ENCODE measurements around the gene PRPS1.

Gene PRPS1

GRCh38 chrX:107597264-107597663, 31.0 kb upstream of the PRPS1 start:
- TF ChIP-seq TAF1 (IDR thresholded peaks at IDR 0.05; ENCODE audit: borderline replicate concordance, insufficient read depth, low read length) (no peak), REST (IDR thresholded peaks at IDR 0.05; ENCODE audit: insufficient read depth in 1 of 2, low read depth in 2 of 2, low read length in 2 of 2) (no peak), FOXP2 (optimal IDR thresholded peaks at IDR 0.05; ENCODE audit: borderline replicate concordance, extremely low read depth, extremely low read length, insufficient read depth) (no peak), SIN3A (IDR thresholded peaks at IDR 0.05; ENCODE audit: borderline replicate concordance, insufficient read depth, low read length) (no peak), POLR2AphosphoS5 (IDR thresholded peaks at IDR 0.05; ENCODE audit: low read depth, low read length) (no peak)

GRCh38 chrX:107597791-107598190, 30.5 kb upstream of the PRPS1 start:
- TF ChIP-seq TAF1 (IDR thresholded peaks at IDR 0.05; ENCODE audit: borderline replicate concordance, insufficient read depth, low read length) (no peak), SIN3A (IDR thresholded peaks at IDR 0.05; ENCODE audit: borderline replicate concordance, insufficient read depth, low read length) (no peak), REST (IDR thresholded peaks at IDR 0.05; ENCODE audit: insufficient read depth in 1 of 2, low read depth in 2 of 2, low read length in 2 of 2) (no peak), FOXP2 (optimal IDR thresholded peaks at IDR 0.05; ENCODE audit: borderline replicate concordance, extremely low read depth, extremely low read length, insufficient read depth) (no peak), POLR2AphosphoS5 (IDR thresholded peaks at IDR 0.05; ENCODE audit: low read depth, low read length) (no peak)

- TF ChIP-seq FOXP2 (optimal IDR thresholded peaks at IDR 0.05; ENCODE audit: borderline replicate concordance, extremely low read depth, extremely low read length, insufficient read depth) (no peak), TAF1 (IDR thresholded peaks at IDR 0.05; ENCODE audit: borderline replicate concordance, insufficient read depth, low read length) (no peak), SIN3A (IDR thresholded peaks at IDR 0.05; ENCODE audit: borderline replicate concordance, insufficient read depth, low read length) (no peak), REST (IDR thresholded peaks at IDR 0.05; ENCODE audit: insufficient read depth in 1 of 2, low read depth in 2 of 2, low read length in 2 of 2) (no peak), POLR2AphosphoS5 (IDR thresholded peaks at IDR 0.05; ENCODE audit: low read depth, low read length) (no peak)
Measured at GRCh38 chrX:107599450-107599861, 28.9 kb upstream of the PRPS1 start.

GRCh38 chrX:107600366-107600765, 27.9 kb upstream of the PRPS1 start:
- TF ChIP-seq TAF1 (IDR thresholded peaks at IDR 0.05; ENCODE audit: borderline replicate concordance, insufficient read depth, low read length): no peak
- no peak for TF ChIP-seq SIN3A (IDR thresholded peaks at IDR 0.05; ENCODE audit: borderline replicate concordance, insufficient read depth, low read length)
- TF ChIP-seq FOXP2 (optimal IDR thresholded peaks at IDR 0.05; ENCODE audit: borderline replicate concordance, extremely low read depth, extremely low read length, insufficient read depth): no peak
- TF ChIP-seq REST (IDR thresholded peaks at IDR 0.05; ENCODE audit: insufficient read depth in 1 of 2, low read depth in 2 of 2, low read length in 2 of 2): no peak
- no peak for TF ChIP-seq POLR2AphosphoS5 (IDR thresholded peaks at IDR 0.05; ENCODE audit: low read depth, low read length)

- TF ChIP-seq REST (IDR thresholded peaks at IDR 0.05; ENCODE audit: insufficient read depth in 1 of 2, low read depth in 2 of 2, low read length in 2 of 2) (no peak), POLR2AphosphoS5 (IDR thresholded peaks at IDR 0.05; ENCODE audit: low read depth, low read length) (no peak), SIN3A (IDR thresholded peaks at IDR 0.05; ENCODE audit: borderline replicate concordance, insufficient read depth, low read length) (no peak), TAF1 (IDR thresholded peaks at IDR 0.05; ENCODE audit: borderline replicate concordance, insufficient read depth, low read length) (no peak), FOXP2 (optimal IDR thresholded peaks at IDR 0.05; ENCODE audit: borderline replicate concordance, extremely low read depth, extremely low read length, insufficient read depth) (no peak)
Measured at GRCh38 chrX:107601326-107601725, 27.0 kb upstream of the PRPS1 start.

All from PFSK-1 (cell line).